Upper lobe of left lung (tissue), 6 donors: ENCODE data around the gene MUC6. TPM values are rescaled to one million over a fixed set of nuclear protein-coding genes. Genes with fewer than 3 reads are reported as not detected.

ENCODE experiments used
- ATAC-seq, 2 donors: fragments of 200-7000 bp; cut with Tn5 transposase; one replicate each; pipeline ENCODE4 v1.9.1; 2022; ENCODE audit warnings: mild to moderate bottlenecking in 2 of 2, moderate library complexity in 2 of 2; ENCODE audit not compliant: low FRiP score in 2 of 2
- DNase-seq, 2 donors: peaks; one replicate each; pipeline ENCODE4 v3.0.0-alpha.2; 2019 to 2020
- H3K27ac ChIP-seq, 4 donors: fragments of 200-600 bp; sonication (generic); one replicate each; pipeline ENCODE4 v1.5.1; 2016 to 2019
- H3K27me3 ChIP-seq, 4 donors: fragments of 200-600 bp; sonication (generic); one replicate each; pipeline ENCODE4 v1.5.1; 2017 to 2019
- H3K36me3 ChIP-seq, 4 donors: fragments of 200-600 bp; sonication (generic); one replicate each; pipeline ENCODE4 v1.5.1; 2016 to 2019
- H3K4me1 ChIP-seq, 4 donors: fragments of 200-600 bp; sonication (generic); one replicate each; pipeline ENCODE4 v1.5.1; 2018 to 2019
- H3K4me3 ChIP-seq, 4 donors: fragments of 200-600 bp; sonication (generic); one replicate each; pipeline ENCODE4 v1.5.1; 2017 to 2019; ENCODE audit warnings: mild to moderate bottlenecking in 2 of 4, moderate library complexity in 1 of 4
- H3K9me3 ChIP-seq, 4 donors: fragments of 200-600 bp; sonication (generic); one replicate each; pipeline ENCODE4 v1.5.1; 2018 to 2019
- EP300 ChIP-seq, 4 donors: sonication (generic); formaldehyde crosslinking; IDR thresholded peaks; one replicate each; pipeline ENCODE4 v1.5.1; 2017; ENCODE audit warnings: antibody characterized with exemption in 4 of 4, control low read depth in 2 of 4
- POLR2A ChIP-seq, 4 donors: fragments of 450-650 bp; IDR thresholded peaks; one replicate each; pipeline ENCODE4 v1.5.1; 2016 to 2017; ENCODE audit warnings: antibody characterized with exemption in 4 of 4, mild to moderate bottlenecking in 2 of 4
- POLR2AphosphoS5 ChIP-seq, 2 donors: sonication (generic); formaldehyde crosslinking; IDR thresholded peaks; one replicate each; pipeline ENCODE4 v1.5.1; 2017; ENCODE audit warnings: antibody characterized with exemption in 2 of 2
- WGBS, 2 donors: methylation state at CpG; one replicate each; pipeline ENCODE4 v1.1.5; 2017 to 2018; 5-methylcytosine and 5-hydroxymethylcytosine counted together
- total RNA-seq, 6 donors: library from RNA; depleted of rRNA in 4 of 6; stranded (reverse); fragments of >200 nt in 4 of 6; gene quantifications; one replicate each; pipeline versions ENCODE4 v1.1.0 to v1.2.1, GENCODE V29; 2016 to 2021
- TF ChIP-seq, protein P1 (sequence below), 6 experiments: fragments of 450-650 bp in 4 of 6; fragments of 200-600 bp in 2 of 6; sonication (generic) in 2 of 6; IDR thresholded peaks; one replicate each; pipeline ENCODE4 v1.5.1; 2016 to 2019; ENCODE audit warnings: antibody characterized with exemption in 6 of 6
- donor health status: DM: no; HTN: no; CAD: no; lungs with moderate emphysema.
- donor health status: DM: no; HTN: yes; CAD: no; lungs with severe emphysema.

MUC6 gene
- total RNA-seq, 6 donors from 2014 or later, result 0.06 to 4.2 (median 0.51) TPM; not detected in 3

DNA sequence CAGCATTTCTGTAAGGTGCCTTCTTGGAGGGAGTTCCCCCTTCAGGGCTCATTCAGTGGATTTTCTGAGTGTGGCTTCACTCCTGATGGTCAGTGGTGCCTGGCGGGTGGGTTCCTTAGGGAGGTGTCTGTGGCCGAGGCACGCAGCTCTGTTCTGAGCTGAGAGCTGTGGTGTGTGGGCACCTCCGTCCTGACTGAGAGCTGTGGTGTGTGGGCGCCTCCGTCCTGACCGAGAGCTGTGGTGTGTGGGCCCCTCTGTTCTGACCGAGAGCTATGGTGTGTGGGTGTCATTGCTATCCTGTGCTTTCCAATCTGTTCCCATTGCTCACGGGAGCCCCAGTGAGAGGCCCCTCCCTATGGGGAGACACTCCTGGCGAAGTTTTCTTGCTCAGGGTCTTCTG is 39.8 kb downstream of the MUC6 start:
- ATAC-seq (no peak), DNase-seq (peak in 1 of 2 donors; percentile 42)
- Histone ChIP-seq H3K9me3 (no peaks in the 10 kb centered on the region), H3K36me3 (peaks cover 33 to 88% (median 69%) of the 10 kb centered on the region in 4 donors), H3K4me1 (no peaks in the 10 kb centered on the region), H3K4me3 (no peak overlapping the region), H3K27ac (no peak overlapping the region), H3K27me3 (no peaks in the 10 kb centered on the region)
- TF ChIP-seq POLR2AphosphoS5 (IDR thresholded peaks at IDR 0.05) (no peak), EP300 (IDR thresholded peaks at IDR 0.05) (no peak), POLR2A (IDR thresholded peaks at IDR 0.05) (no peak)
- TF ChIP-seq, protein P1, sequence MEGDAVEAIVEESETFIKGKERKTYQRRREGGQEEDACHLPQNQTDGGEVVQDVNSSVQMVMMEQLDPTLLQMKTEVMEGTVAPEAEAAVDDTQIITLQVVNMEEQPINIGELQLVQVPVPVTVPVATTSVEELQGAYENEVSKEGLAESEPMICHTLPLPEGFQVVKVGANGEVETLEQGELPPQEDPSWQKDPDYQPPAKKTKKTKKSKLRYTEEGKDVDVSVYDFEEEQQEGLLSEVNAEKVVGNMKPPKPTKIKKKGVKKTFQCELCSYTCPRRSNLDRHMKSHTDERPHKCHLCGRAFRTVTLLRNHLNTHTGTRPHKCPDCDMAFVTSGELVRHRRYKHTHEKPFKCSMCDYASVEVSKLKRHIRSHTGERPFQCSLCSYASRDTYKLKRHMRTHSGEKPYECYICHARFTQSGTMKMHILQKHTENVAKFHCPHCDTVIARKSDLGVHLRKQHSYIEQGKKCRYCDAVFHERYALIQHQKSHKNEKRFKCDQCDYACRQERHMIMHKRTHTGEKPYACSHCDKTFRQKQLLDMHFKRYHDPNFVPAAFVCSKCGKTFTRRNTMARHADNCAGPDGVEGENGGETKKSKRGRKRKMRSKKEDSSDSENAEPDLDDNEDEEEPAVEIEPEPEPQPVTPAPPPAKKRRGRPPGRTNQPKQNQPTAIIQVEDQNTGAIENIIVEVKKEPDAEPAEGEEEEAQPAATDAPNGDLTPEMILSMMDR (IDR thresholded peaks at IDR 0.05), result no peak
- WGBS, 2 donors, result 83 to 97% methylated on average over 6 to 10 of the region's 10 CpGs

DNA sequence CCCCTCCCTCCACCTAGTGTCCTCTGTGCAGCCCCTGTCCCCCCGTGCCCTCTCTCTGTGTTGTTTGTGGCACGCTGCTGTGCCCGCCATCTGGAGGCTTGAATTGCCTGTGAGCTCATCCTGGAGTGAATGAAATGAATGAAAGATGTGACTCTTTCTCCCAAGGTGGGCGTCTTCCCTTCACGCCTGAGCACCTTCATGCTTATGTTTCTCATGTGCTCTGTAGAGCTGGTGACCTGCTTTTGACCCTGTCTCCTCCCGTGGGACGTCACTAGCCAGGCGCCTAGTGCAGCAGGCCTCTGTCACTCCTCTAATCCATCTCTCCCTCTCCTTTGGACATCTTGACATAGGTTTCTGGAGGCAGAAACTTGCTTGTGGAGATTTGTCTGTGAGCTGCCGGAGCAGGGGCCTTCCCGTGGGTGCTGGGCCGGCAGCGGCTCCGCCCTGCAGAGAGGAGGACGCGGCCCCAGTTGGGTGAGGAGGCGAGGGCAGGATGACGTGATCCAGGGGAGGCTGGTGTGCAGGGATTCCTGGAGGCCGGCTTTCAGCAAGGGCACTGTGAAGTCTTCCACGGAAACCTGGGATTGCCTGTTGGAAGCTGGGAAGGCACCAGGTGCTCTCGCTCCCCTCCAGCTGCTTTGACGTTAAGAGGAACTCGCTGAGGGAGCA is 40.6 kb downstream of the MUC6 start:
- Histone ChIP-seq H3K4me3 (no peak overlapping the region), H3K9me3 (no peaks in the 10 kb centered on the region), H3K27me3 (no peaks in the 10 kb centered on the region), H3K27ac (peak overlapping the region in 1 of 4 donors; percentile 35), H3K36me3 (peaks cover 31 to 88% (median 68%) of the 10 kb centered on the region in 4 donors), H3K4me1 (no peaks in the 10 kb centered on the region)
- WGBS, 2 donors, result 75 to 86% methylated on average over 14 to 22 of the region's 22 CpGs
- peak in 1 of 2 donors; percentile 56 for DNase-seq
- ATAC-seq, result no peak
- TF ChIP-seq POLR2A (IDR thresholded peaks at IDR 0.05) (no peak), EP300 (IDR thresholded peaks at IDR 0.05) (no peak), POLR2AphosphoS5 (IDR thresholded peaks at IDR 0.05) (no peak)

DNA sequence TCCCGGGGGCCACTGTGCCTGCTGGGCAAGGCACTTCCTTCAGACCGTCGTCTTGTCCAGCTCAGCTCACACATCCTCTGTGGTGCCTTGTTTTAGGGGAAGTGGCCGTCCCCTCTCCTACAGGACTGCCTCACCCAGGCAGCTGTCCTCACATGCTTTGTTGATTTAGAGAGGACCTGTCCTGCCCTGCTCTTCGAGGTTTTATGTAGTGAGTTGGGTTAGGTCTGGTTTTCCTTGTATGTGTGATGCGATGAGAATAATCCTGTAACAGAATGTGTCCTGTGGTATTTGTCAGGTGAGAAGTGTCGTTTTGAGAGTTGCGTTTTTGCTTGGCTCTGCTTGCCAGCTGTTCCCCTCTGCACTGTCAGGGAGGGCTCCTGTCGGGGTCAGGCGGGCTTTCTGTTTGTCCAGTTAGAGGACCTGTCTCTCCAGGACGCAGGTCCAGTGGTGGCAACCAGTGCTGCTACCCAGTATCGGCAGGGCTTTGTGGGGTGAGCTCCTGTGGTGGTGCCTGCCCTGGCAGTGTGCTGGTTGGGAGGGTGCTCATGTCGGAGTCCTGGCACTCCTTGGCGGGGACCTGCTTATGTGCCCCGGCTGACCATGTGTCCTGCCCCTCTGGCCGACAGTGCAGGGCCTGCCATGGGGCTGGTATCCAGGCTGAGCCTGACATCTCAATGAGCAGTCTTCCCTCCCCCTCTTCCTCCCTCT is 41.3 kb downstream of the MUC6 start:
- TF ChIP-seq EP300 (IDR thresholded peaks at IDR 0.05), result no peak
- no peak for TF ChIP-seq POLR2AphosphoS5 (IDR thresholded peaks at IDR 0.05)
- no peak for TF ChIP-seq POLR2A (IDR thresholded peaks at IDR 0.05)
- TF ChIP-seq, protein P1 (IDR thresholded peaks at IDR 0.05), result no peak
- ATAC-seq (no peak), DNase-seq (peak in 1 of 2 donors; percentile 38)
- WGBS, 2 donors, result 79 to 82% methylated on average over 12 to 15 of the region's 16 CpGs
- Histone ChIP-seq H3K4me3 (no peak overlapping the region), H3K27me3 (no peaks in the 10 kb centered on the region), H3K36me3 (peaks cover 31 to 87% (median 66%) of the 10 kb centered on the region in 4 donors), H3K27ac (peak overlapping the region in 1 of 4 donors; percentile 35), H3K9me3 (no peaks in the 10 kb centered on the region), H3K4me1 (no peaks in the 10 kb centered on the region)

DNA sequence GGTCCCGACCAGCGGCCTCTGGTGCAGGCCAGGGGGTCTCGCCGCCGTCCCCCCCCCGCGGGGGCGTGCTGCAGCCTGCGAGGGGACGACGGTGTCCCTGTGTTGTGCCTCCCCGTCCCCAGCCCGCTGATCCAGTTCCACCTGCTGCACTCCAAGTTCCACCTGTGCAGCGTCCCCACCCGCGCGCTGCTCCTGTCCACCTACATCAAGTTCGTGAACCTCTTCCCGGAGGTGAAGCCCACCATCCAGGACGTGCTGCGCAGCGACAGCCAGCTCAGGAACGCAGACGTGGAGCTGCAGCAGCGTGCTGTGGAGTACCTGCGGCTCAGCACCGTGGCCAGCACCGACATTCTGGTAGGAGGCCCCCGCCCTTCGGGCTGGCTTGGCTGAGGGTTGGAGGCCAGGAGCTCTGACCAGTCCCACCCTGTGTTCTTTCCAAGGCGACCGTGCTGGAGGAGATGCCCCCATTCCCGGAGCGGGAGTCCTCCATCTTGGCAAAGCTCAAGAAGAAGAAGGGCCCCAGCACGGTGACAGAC is 42.8 kb downstream of the MUC6 start:
- Histone ChIP-seq H3K4me1 (no peaks in the 10 kb centered on the region), H3K4me3 (no peak overlapping the region), H3K9me3 (no peaks in the 10 kb centered on the region), H3K27ac (no peak overlapping the region), H3K36me3 (peaks cover 39 to 90% (median 74%) of the 10 kb centered on the region in 4 donors), H3K27me3 (no peaks in the 10 kb centered on the region)
- TF ChIP-seq POLR2A (IDR thresholded peaks at IDR 0.05) (no peak), EP300 (IDR thresholded peaks at IDR 0.05) (no peak), POLR2AphosphoS5 (IDR thresholded peaks at IDR 0.05) (no peak)
- TF ChIP-seq, protein P1 (IDR thresholded peaks at IDR 0.05), result no peak
- 96 to 97% methylated on average over 21 to 35 of the region's 35 CpGs for WGBS, 2 donors
- DNase-seq (peak in 1 of 2 donors; percentile 78), ATAC-seq (no peak)

DNA sequence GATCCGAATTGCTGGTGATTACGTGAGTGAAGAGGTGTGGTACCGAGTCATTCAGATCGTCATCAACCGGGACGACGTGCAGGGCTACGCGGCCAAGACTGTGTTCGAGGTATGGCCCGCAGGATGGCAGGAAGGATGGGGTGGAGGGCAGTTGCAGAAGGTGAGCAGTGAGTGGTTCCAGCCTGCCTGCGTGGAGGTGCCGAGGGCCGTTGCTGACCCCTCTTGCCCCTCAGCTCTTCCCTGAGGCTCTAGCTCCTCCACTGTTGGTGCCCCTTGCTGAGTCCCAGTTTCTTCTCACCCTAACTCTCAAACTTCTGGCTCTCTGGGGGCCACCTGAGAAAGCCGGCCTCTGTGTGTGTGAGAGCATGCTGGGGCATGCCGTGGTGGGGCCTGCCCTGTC is 43.9 kb downstream of the MUC6 start:
- Histone ChIP-seq H3K27me3 (no peaks in the 10 kb centered on the region), H3K4me1 (no peaks in the 10 kb centered on the region), H3K27ac (no peak overlapping the region), H3K36me3 (peaks cover 47 to 93% (median 83%) of the 10 kb centered on the region in 4 donors), H3K4me3 (no peak overlapping the region), H3K9me3 (no peaks in the 10 kb centered on the region)
- ATAC-seq (no peak), DNase-seq (peak in 1 of 2 donors; percentile 50)
- TF ChIP-seq EP300 (IDR thresholded peaks at IDR 0.05) (no peak), POLR2A (IDR thresholded peaks at IDR 0.05) (no peak), POLR2AphosphoS5 (IDR thresholded peaks at IDR 0.05) (no peak)
- TF ChIP-seq, protein P1 (IDR thresholded peaks at IDR 0.05), result no peak
- WGBS, 2 donors, result 90 to 94% methylated on average over 16 of the region's 16 CpGs
